ENCODE data around the gene SCNN1A.

GRCh38 chr12:6306599-6307220, 68.7 kb downstream of the SCNN1A start:
- TF ChIP-seq POLR2A (IDR thresholded peaks at IDR 0.05) (no peak), CTCF (IDR thresholded peaks at IDR 0.05) (no peak)
